ENCODE data around the gene PPP1R7.

PPP1R7 gene

DNA sequence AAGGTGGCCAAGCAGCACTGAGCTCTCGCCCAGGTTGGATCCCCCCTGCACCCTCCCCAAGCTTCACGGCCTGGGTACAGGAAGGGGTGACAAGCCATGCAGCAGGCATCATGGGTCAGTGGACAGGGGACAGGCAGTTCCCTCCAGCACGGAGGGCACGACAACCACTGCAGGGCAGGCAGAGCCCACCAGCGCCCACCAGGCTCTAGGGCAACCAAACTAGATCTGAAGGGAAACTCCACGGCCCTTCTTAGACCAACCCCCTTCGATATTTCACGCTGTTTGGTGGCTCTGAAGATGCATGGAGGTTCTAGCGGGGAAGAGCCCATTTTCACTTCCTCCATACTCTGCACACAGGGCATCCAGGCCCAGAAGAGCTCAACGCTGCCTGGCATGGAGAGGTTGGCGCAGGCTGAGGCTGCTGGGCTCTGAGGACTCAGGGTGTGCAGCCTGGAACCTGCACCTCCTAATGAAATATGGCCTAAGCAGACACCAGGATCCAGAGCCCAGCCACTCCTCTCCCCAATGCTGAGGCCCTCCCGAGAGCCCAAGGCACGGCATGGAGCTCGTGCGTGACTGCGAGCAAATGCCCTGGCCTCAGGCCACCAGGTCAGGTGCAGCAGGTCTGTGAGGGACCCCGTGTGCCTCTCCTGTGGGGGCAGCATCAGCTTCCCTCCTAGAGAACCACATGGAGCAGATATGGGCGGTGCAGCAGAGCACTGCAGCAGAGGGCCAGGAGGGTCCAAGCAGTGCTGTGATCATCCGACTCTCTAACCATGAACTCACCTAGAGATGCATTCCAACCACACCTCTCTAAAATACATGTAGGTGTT, 39.4 kb upstream of the PPP1R7 start:
- Histone ChIP-seq H3K9me3 (ENCODE audit: control insufficient read depth, insufficient read depth, low read depth, low read length) (no peaks in the 10 kb centered on the region), H3K4me3 (ENCODE audit: low read depth, low read length) (no peak overlapping the region), H3K27ac (ENCODE audit: low read depth, low read length) (no peak overlapping the region), H3K36me3 (ENCODE audit: control insufficient read depth, insufficient read depth, low read length) (peaks cover 66% of the 10 kb centered on the region), H3K27me3 (ENCODE audit: control insufficient read depth, insufficient read depth, low read length) (no peaks in the 10 kb centered on the region), H3K4me1 (ENCODE audit: control insufficient read depth, insufficient read depth, low read length) (no peaks in the 10 kb centered on the region), H3K9ac (ENCODE audit: low read length) (no peak overlapping the region)

DNA sequence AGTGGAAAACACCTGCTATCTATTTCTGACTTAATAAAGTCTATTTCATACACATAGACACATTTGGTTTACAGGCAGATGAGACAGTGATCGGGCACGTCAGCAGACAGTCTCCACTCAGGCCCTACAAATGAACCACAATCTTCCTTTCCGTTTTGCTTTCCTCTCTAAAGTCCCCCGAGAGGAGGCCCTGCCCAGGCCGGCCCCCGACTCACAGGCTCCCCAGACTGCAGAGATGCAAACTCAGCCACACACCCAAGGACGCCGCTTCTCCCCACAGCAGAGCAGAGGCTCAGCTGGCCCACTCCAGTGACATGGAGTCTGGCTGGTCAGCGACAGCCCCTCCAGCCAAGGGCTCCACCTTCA, 38.8 kb upstream of the PPP1R7 start:
- Histone ChIP-seq H3K4me3 (ENCODE audit: low read depth, low read length) (no peak overlapping the region), H3K27ac (ENCODE audit: low read depth, low read length) (no peak overlapping the region), H3K9ac (ENCODE audit: low read length) (no peak overlapping the region), H3K9me3 (ENCODE audit: control insufficient read depth, insufficient read depth, low read depth, low read length) (no peaks in the 10 kb centered on the region), H3K4me1 (ENCODE audit: control insufficient read depth, insufficient read depth, low read length) (no peaks in the 10 kb centered on the region), H3K36me3 (ENCODE audit: control insufficient read depth, insufficient read depth, low read length) (peaks cover 69% of the 10 kb centered on the region), H3K27me3 (ENCODE audit: control insufficient read depth, insufficient read depth, low read length) (no peaks in the 10 kb centered on the region)

DNA sequence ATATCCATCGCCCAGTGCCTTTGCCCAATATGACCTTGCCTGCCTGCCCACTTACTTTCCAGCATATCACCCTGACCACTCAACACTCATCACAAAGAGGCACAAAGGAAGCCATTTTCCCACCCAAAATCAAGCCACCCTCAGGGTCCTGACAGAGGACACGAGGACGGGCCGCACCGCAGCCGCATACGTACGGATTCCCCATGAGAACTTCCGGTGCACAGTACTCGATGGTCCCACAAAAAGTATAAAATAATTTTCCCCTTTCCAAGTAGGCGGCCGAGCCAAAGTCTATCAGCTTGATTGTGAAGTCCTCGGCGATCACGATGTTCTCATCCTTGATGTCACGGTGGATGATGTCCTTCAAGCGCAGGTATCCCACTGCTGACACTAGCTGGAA, 38.2 kb upstream of the PPP1R7 start:
- H3K4me1 ChIP-seq (ENCODE audit: control insufficient read depth, insufficient read depth, low read length), result no peaks in the 10 kb centered on the region
- no peak overlapping the region for H3K4me3 ChIP-seq (ENCODE audit: low read depth, low read length)
- no peak overlapping the region for H3K9ac ChIP-seq (ENCODE audit: low read length)
- no peak overlapping the region for H3K27ac ChIP-seq (ENCODE audit: low read depth, low read length)
- H3K9me3 ChIP-seq (ENCODE audit: control insufficient read depth, insufficient read depth, low read depth, low read length), result no peaks in the 10 kb centered on the region
- no peaks in the 10 kb centered on the region for H3K27me3 ChIP-seq (ENCODE audit: control insufficient read depth, insufficient read depth, low read length)
- peaks cover 68% of the 10 kb centered on the region for H3K36me3 ChIP-seq (ENCODE audit: control insufficient read depth, insufficient read depth, low read length)

DNA sequence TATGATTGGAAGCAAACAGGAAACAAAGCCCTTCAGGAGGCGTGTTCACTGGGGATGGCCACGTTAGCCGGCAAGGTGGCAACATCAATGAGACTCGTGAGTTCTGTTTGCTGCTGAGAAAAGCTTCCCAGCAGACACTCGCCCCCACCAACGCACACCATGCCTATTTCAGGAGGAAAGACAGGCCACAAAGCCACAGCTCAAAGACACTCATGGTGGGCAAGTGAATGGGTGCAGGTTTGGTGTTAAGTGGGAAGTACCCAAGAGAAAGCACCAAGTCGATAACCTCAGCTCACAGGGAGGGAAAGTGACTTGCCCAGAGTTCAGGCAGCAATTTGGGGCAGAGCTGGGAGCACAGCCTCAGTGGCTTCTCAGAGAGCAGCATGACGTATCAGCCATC, 37.7 kb upstream of the PPP1R7 start:
- no peak overlapping the region for H3K4me3 ChIP-seq (ENCODE audit: low read depth, low read length)
- H3K9ac ChIP-seq (ENCODE audit: low read length), result no peak overlapping the region
- H3K27ac ChIP-seq (ENCODE audit: low read depth, low read length), result no peak overlapping the region
- peaks cover 64% of the 10 kb centered on the region for H3K36me3 ChIP-seq (ENCODE audit: control insufficient read depth, insufficient read depth, low read length)
- no peaks in the 10 kb centered on the region for H3K9me3 ChIP-seq (ENCODE audit: control insufficient read depth, insufficient read depth, low read depth, low read length)
- H3K27me3 ChIP-seq (ENCODE audit: control insufficient read depth, insufficient read depth, low read length), result no peaks in the 10 kb centered on the region
- H3K4me1 ChIP-seq (ENCODE audit: control insufficient read depth, insufficient read depth, low read length), result no peaks in the 10 kb centered on the region

DNA sequence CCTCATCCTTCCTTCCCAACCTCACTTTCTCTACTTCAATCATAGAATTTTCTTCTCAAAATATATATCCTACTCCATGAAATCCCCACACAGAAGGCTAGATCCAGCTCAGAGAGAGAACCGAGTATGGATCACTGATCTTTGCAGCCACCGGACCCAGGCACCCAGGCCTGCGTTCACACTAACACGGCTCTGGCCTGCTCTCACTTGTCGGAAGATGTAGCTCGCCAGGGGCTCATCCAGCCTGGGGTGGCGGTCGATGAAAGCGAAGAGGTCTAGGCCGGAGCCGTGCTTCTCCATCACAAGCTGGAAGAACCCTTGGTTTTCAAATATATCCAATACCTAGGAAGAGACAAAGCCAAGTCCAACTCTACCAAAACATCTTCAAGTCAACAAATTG, 35.4 kb upstream of the PPP1R7 start:
- no peaks in the 10 kb centered on the region for H3K27me3 ChIP-seq (ENCODE audit: control insufficient read depth, insufficient read depth, low read length)
- no peak overlapping the region for H3K27ac ChIP-seq (ENCODE audit: low read depth, low read length)
- H3K9ac ChIP-seq (ENCODE audit: low read length), result no peak overlapping the region
- H3K4me3 ChIP-seq (ENCODE audit: low read depth, low read length), result no peak overlapping the region
- H3K36me3 ChIP-seq (ENCODE audit: control insufficient read depth, insufficient read depth, low read length), result peaks cover 50% of the 10 kb centered on the region
- no peaks in the 10 kb centered on the region for H3K4me1 ChIP-seq (ENCODE audit: control insufficient read depth, insufficient read depth, low read length)
- no peaks in the 10 kb centered on the region for H3K9me3 ChIP-seq (ENCODE audit: control insufficient read depth, insufficient read depth, low read depth, low read length)

DNA sequence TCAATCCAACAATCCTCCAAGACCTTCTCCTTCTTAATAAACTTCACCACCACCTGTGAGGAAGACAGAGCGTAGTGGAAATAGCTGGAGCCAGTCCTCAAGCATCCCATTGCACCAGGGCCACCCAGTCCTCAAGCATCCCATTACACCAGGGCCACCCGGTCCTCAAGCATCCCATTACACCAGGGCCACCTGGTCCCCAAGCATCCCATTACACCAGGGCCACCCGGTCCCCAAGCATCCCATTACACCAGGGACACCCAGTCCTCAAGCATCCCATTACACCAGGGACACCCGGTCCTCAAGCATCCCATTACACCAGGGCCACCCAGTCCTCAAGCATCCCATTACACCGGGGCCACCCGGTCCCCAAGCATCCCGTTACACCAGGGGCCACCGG, 34.9 kb upstream of the PPP1R7 start:
- no peak overlapping the region for H3K27ac ChIP-seq (ENCODE audit: low read depth, low read length)
- no peaks in the 10 kb centered on the region for H3K27me3 ChIP-seq (ENCODE audit: control insufficient read depth, insufficient read depth, low read length)

DNA sequence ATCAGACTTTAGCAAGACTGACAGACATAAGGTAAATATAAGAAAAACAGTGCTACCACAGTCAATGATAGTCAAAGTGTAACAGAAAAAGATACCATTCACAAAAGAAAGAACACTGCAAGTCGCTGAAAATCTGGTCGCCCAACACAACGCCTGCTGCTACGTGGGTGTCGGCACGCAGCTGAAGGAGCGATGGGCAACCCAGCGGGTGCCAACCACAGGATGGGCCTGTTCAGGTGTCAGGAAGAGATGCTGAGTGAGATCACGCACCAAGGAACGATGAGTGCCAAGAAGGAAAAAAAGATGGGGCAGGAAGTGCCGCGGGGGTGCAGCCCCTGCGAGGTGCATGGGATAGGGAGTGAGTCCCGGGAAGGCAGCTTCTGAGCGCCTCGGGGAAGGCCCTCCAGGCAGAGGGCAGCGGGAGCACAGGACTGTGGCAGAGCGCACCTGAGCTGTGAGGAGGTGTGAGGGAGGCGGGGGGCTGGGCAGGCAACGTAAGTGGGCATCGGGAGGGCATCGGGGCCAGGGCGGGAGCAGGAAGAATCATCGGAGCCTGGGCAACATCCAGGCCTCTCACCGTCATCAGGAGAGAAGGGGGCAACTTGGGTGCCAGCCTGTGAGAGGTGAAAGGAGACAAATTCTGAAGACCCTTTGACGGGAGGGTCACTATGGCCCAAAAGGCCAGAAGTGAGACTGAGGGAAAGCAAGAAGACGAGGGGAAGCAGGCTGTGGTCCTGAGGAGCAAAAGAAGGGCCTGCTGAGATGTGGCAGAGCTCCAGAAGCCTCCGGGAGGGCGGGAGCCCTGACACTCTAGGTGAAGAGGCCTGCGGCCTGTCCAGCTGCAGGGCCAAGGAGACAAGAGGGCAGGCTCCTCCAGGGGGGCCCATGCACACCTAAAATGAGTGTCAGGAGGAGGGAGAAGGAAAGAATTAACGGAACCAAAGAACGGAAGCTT, 33.4 kb upstream of the PPP1R7 start:
- no peak overlapping the region for H3K9ac ChIP-seq (ENCODE audit: low read length)
- no peaks in the 10 kb centered on the region for H3K4me1 ChIP-seq (ENCODE audit: control insufficient read depth, insufficient read depth, low read length)
- no peaks in the 10 kb centered on the region for H3K9me3 ChIP-seq (ENCODE audit: control insufficient read depth, insufficient read depth, low read depth, low read length)
- no peak overlapping the region for H3K27ac ChIP-seq (ENCODE audit: low read depth, low read length)
- H3K4me3 ChIP-seq (ENCODE audit: low read depth, low read length), result no peak overlapping the region
- peaks cover 59% of the 10 kb centered on the region for H3K36me3 ChIP-seq (ENCODE audit: control insufficient read depth, insufficient read depth, low read length)
- H3K27me3 ChIP-seq (ENCODE audit: control insufficient read depth, insufficient read depth, low read length), result no peaks in the 10 kb centered on the region

More for the DNA sequence above, 34.9 kb upstream of the PPP1R7 start:
- Histone ChIP-seq H3K4me3 (ENCODE audit: low read depth, low read length) (no peak overlapping the region), H3K4me1 (ENCODE audit: control insufficient read depth, insufficient read depth, low read length) (no peaks in the 10 kb centered on the region), H3K36me3 (ENCODE audit: control insufficient read depth, insufficient read depth, low read length) (peaks cover 50% of the 10 kb centered on the region), H3K9me3 (ENCODE audit: control insufficient read depth, insufficient read depth, low read depth, low read length) (no peaks in the 10 kb centered on the region), H3K9ac (ENCODE audit: low read length) (no peak overlapping the region)

DNA sequence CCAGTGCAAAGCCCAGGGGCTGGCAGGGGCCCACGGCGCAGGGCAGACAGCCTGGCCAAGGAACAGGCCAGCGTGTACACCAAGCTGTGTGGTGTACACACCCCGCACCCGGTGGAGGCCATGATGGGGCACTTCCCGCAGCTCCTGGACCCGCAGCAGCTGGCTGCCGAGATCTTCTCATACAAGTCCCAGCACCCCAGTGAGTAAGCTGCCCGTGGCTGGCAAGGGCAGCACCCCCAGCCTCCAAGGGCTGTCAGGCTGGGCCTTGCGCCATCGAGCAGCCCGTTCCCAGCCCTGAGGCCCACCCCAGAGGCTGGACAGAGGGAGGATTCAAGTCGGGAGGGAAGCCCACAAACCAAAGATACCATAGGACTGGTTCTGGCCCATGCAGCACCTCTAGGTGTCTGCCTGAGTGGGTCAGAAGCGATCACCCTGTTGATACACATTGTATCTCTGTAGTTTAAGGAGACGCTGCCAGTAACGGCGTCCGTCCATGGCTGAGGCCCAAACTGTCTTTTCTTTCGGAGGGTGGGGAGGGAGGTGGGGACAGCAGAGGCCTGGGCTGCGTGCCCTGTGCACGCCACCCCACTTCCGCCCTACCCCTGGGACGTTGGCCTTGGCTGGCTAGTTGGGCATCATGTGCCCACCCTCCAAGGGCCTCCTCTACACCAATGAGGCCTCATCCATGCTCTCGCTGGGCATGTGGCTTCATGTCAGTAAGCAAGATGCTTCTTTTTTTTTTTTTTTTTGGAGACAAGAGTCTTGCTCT, 31.3 kb upstream of the PPP1R7 start:
- Histone ChIP-seq H3K36me3 (ENCODE audit: control insufficient read depth, insufficient read depth, low read length) (peaks cover 55% of the 10 kb centered on the region), H3K9me3 (ENCODE audit: control insufficient read depth, insufficient read depth, low read depth, low read length) (no peaks in the 10 kb centered on the region), H3K4me1 (ENCODE audit: control insufficient read depth, insufficient read depth, low read length) (no peaks in the 10 kb centered on the region), H3K27ac (ENCODE audit: low read depth, low read length) (no peak overlapping the region), H3K27me3 (ENCODE audit: control insufficient read depth, insufficient read depth, low read length) (no peaks in the 10 kb centered on the region), H3K4me3 (ENCODE audit: low read depth, low read length) (no peak overlapping the region), H3K9ac (ENCODE audit: low read length) (no peak overlapping the region)

DNA sequence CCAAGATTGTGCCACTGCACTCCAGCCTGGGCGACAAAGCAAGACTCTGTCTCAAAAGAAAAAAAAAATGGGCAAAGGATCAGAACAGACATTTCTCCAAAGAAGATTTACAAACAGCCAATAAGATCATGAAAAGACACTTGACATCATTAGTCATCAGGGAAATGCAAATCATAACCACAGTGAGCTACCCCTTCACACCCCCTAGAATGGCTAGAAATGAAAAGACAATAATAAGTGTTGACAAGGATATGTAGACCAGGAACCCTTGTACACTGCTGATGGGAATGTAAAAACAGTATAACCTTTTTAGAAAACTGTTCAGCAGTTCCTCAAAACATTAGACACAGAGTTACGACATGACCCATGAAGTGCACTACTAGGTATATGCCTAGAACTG, 29.8 kb upstream of the PPP1R7 start:
- Histone ChIP-seq H3K9me3 (ENCODE audit: control insufficient read depth, insufficient read depth, low read depth, low read length) (no peaks in the 10 kb centered on the region), H3K36me3 (ENCODE audit: control insufficient read depth, insufficient read depth, low read length) (peaks cover 46% of the 10 kb centered on the region), H3K27ac (ENCODE audit: low read depth, low read length) (no peak overlapping the region), H3K4me3 (ENCODE audit: low read depth, low read length) (no peak overlapping the region), H3K27me3 (ENCODE audit: control insufficient read depth, insufficient read depth, low read length) (no peaks in the 10 kb centered on the region), H3K9ac (ENCODE audit: low read length) (no peak overlapping the region), H3K4me1 (ENCODE audit: control insufficient read depth, insufficient read depth, low read length) (no peaks in the 10 kb centered on the region)

DNA sequence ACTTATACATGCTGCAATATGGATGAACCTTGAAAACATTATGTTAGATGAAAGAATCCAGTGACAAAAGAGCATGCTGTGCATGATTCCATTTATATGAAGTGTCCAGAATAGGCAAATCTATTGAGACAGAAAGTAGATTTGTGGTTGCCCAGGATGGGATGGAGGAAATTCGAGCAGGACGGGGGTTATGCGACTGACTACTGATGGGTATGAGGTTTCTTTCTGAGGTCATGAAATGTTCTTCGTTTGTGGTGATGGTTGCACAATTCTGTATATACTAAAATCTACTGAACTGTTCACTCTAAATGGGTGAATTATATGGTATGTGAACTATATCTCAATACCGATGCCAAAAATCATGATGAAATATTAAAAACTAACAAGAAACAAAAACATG, 29.3 kb upstream of the PPP1R7 start:
- H3K27ac ChIP-seq (ENCODE audit: low read depth, low read length), result no peak overlapping the region
- no peaks in the 10 kb centered on the region for H3K9me3 ChIP-seq (ENCODE audit: control insufficient read depth, insufficient read depth, low read depth, low read length)
- H3K4me1 ChIP-seq (ENCODE audit: control insufficient read depth, insufficient read depth, low read length), result no peaks in the 10 kb centered on the region
- H3K27me3 ChIP-seq (ENCODE audit: control insufficient read depth, insufficient read depth, low read length), result no peaks in the 10 kb centered on the region
- no peak overlapping the region for H3K4me3 ChIP-seq (ENCODE audit: low read depth, low read length)
- H3K9ac ChIP-seq (ENCODE audit: low read length), result no peak overlapping the region
- H3K36me3 ChIP-seq (ENCODE audit: control insufficient read depth, insufficient read depth, low read length), result peaks cover 50% of the 10 kb centered on the region

Data from HUES6 (cell line).